Activated naive CD4-positive, alpha-beta T cell treated with anti-CD3 and anti-CD28 coated beads for 36 hours (primary cell): ENCODE data around the gene ARHGAP24. TPM values are rescaled to one million over a fixed set of nuclear protein-coding genes. Genes with fewer than 3 reads are reported as not detected.
"Not testable (repeated sequence)": the region's sequence is repeated elsewhere in the genome, so short reads cannot be mapped to it uniquely, and the experiment has no call there.

ENCODE experiments used
- CTCF ChIA-PET: fragments of 350-600 bp; sonication (Branson Sonifier 250); formaldehyde crosslinking; loops from one replicate; lab custom pipeline; 2021; ENCODE audit warnings: antibody characterized with exemption; lab: Charles Lee
- DNase-seq: peaks from one replicate; pipeline ENCODE4 v3.0.0-alpha.2; 2020
- H3K27ac Mint-ChIP-seq: one replicate; pipeline ENCODE4 v1.8.0; 2021; ENCODE audit warnings: mild to moderate bottlenecking, mixed read lengths
- H3K27me3 Mint-ChIP-seq: one replicate; pipeline ENCODE4 v1.8.0; 2021; ENCODE audit warnings: low read depth, mixed read lengths
- H3K36me3 Mint-ChIP-seq: one replicate; pipeline ENCODE4 v1.8.0; 2021; ENCODE audit warnings: low read depth, mixed read lengths
- H3K4me1 Mint-ChIP-seq: one replicate; pipeline ENCODE4 v1.8.0; 2021; ENCODE audit warnings: low read depth, mixed read lengths
- H3K4me3 Mint-ChIP-seq: one replicate; pipeline ENCODE4 v1.8.0; 2021; ENCODE audit warnings: mild to moderate bottlenecking, moderate library complexity, mixed read lengths
- H3K9me3 Mint-ChIP-seq: one replicate; pipeline ENCODE4 v1.8.0; 2021; ENCODE audit warnings: mixed read lengths
- intact Hi-C: fragments of 100-400 bp; cut with micrococcal nuclease; formaldehyde crosslinking; loops from one replicate; pipeline ENCODE4 v1.15.1; 2023
- total RNA-seq, 2 experiments: library from RNA; stranded (reverse); gene quantifications; one replicate each; pipeline ENCODE4 v1.2.3, GENCODE V29; 2021

ARHGAP24 gene
- total RNA-seq, 2 experiments from 2014 or later: not detected

GRCh38 chr4:85512446-85513205 lies 37.7 kb downstream of the ARHGAP24 start:
- intact Hi-C loops: no loop called here
- no peaks in the 10 kb centered on the region for H3K36me3 Mint-ChIP-seq
- no peak overlapping the region for H3K4me3 Mint-ChIP-seq
- H3K4me1 Mint-ChIP-seq: no peaks in the 10 kb centered on the region
- no peak overlapping the region for H3K27ac Mint-ChIP-seq
- CTCF ChIA-PET: no interaction called here
- no peak for DNase-seq
- no peaks in the 10 kb centered on the region for H3K9me3 Mint-ChIP-seq
- H3K27me3 Mint-ChIP-seq: peaks cover 2% of the 10 kb centered on the region

GRCh38 chr4:85514117-85514516 lies 39.2 kb downstream of the ARHGAP24 start:
- no peak for DNase-seq
- Mint-ChIP-seq H3K4me1 (no peaks in the 10 kb centered on the region), H3K27me3 (no peaks in the 10 kb centered on the region), H3K4me3 (no peak overlapping the region), H3K36me3 (no peaks in the 10 kb centered on the region), H3K9me3 (no peaks in the 10 kb centered on the region), H3K27ac (no peak overlapping the region)
- intact Hi-C loops: no loop called here
- CTCF ChIA-PET: no interaction called here

- intact Hi-C loops: no loop called here
- DNase-seq: no peak
- H3K36me3 Mint-ChIP-seq: no peaks in the 10 kb centered on the region
Measured at GRCh38 chr4:85514783-85515182, 39.8 kb downstream of the ARHGAP24 start.

GRCh38 chr4:85515701-85516100 lies 40.8 kb downstream of the ARHGAP24 start:
- intact Hi-C loops: no loop called here
- no peak overlapping the region for H3K4me3 Mint-ChIP-seq
- H3K4me1 Mint-ChIP-seq: no peaks in the 10 kb centered on the region
- no peaks in the 10 kb centered on the region for H3K9me3 Mint-ChIP-seq
- DNase-seq: no peak
- no peak overlapping the region for H3K27ac Mint-ChIP-seq
- no peaks in the 10 kb centered on the region for H3K27me3 Mint-ChIP-seq
- CTCF ChIA-PET: interaction anchor here (0.6 kb wide), 1 partner anchor 458 kb away, joined by 3 read pairs; no protein-coding TSS in a partner anchor
- no peaks in the 10 kb centered on the region for H3K36me3 Mint-ChIP-seq

More at GRCh38 chr4:85514783-85515182, 39.8 kb downstream of the ARHGAP24 start:
- Mint-ChIP-seq H3K4me1 (no peaks in the 10 kb centered on the region), H3K9me3 (no peaks in the 10 kb centered on the region), H3K4me3 (no peak overlapping the region), H3K27me3 (no peaks in the 10 kb centered on the region), H3K27ac (no peak overlapping the region)
- CTCF ChIA-PET: no interaction called here

GRCh38 chr4:85518526-85518925 lies 43.6 kb downstream of the ARHGAP24 start:
- H3K4me3 Mint-ChIP-seq, intact Hi-C loops, H3K9me3 Mint-ChIP-seq, H3K27ac Mint-ChIP-seq, CTCF ChIA-PET, H3K36me3 Mint-ChIP-seq, DNase-seq, H3K27me3 Mint-ChIP-seq, H3K4me1 Mint-ChIP-seq: not testable (repeated sequence)

GRCh38 chr4:85520765-85521749 lies 46.1 kb downstream of the ARHGAP24 start:
- H3K4me1 Mint-ChIP-seq: no peaks in the 10 kb centered on the region
- no peaks in the 10 kb centered on the region for H3K36me3 Mint-ChIP-seq
- no peaks in the 10 kb centered on the region for H3K27me3 Mint-ChIP-seq
- no peak overlapping the region for H3K27ac Mint-ChIP-seq
- DNase-seq: no peak
- intact Hi-C loops: no loop called here
- no peak overlapping the region for H3K4me3 Mint-ChIP-seq
- CTCF ChIA-PET: no interaction called here
- H3K9me3 Mint-ChIP-seq: peaks cover 3% of the 10 kb centered on the region

GRCh38 chr4:85522277-85522676 lies 47.3 kb downstream of the ARHGAP24 start:
- CTCF ChIA-PET: no interaction called here
- no peak for DNase-seq
- Mint-ChIP-seq H3K4me1 (no peaks in the 10 kb centered on the region), H3K36me3 (no peaks in the 10 kb centered on the region), H3K9me3 (peaks cover 3% of the 10 kb centered on the region), H3K27me3 (no peaks in the 10 kb centered on the region), H3K4me3 (no peak overlapping the region), H3K27ac (no peak overlapping the region)
- intact Hi-C loops: no loop called here

GRCh38 chr4:85522836-85523235 lies 47.9 kb downstream of the ARHGAP24 start:
- CTCF ChIA-PET: no interaction called here
- no peak for DNase-seq
- intact Hi-C loops: no loop called here
- H3K9me3 Mint-ChIP-seq: peaks cover 3% of the 10 kb centered on the region
- H3K4me3 Mint-ChIP-seq: no peak overlapping the region
- no peaks in the 10 kb centered on the region for H3K4me1 Mint-ChIP-seq
- no peak overlapping the region for H3K27ac Mint-ChIP-seq
- H3K36me3 Mint-ChIP-seq: no peaks in the 10 kb centered on the region
- H3K27me3 Mint-ChIP-seq: no peaks in the 10 kb centered on the region

GRCh38 chr4:85527815-85528214 lies 52.9 kb downstream of the ARHGAP24 start:
- Mint-ChIP-seq H3K27me3 (no peaks in the 10 kb centered on the region), H3K36me3 (no peaks in the 10 kb centered on the region), H3K27ac (no peak overlapping the region), H3K9me3 (no peaks in the 10 kb centered on the region), H3K4me3 (no peak overlapping the region), H3K4me1 (no peaks in the 10 kb centered on the region)
- CTCF ChIA-PET: no interaction called here
- no peak for DNase-seq
- intact Hi-C loops: no loop called here

- Mint-ChIP-seq H3K27ac (no peak overlapping the region), H3K4me1 (no peaks in the 10 kb centered on the region), H3K9me3 (no peaks in the 10 kb centered on the region), H3K27me3 (no peaks in the 10 kb centered on the region), H3K4me3 (no peak overlapping the region), H3K36me3 (no peaks in the 10 kb centered on the region)
- intact Hi-C loops: no loop called here
- DNase-seq: no peak
- CTCF ChIA-PET: no interaction called here
Measured at GRCh38 chr4:85531560-85532341, 56.8 kb downstream of the ARHGAP24 start.

GRCh38 chr4:85534120-85534519 lies 59.2 kb downstream of the ARHGAP24 start:
- H3K27ac Mint-ChIP-seq: no peak overlapping the region
- no peaks in the 10 kb centered on the region for H3K9me3 Mint-ChIP-seq
- H3K4me1 Mint-ChIP-seq: no peaks in the 10 kb centered on the region
- no peak for DNase-seq
- intact Hi-C loops: no loop called here
- no peak overlapping the region for H3K4me3 Mint-ChIP-seq
- no peaks in the 10 kb centered on the region for H3K36me3 Mint-ChIP-seq
- CTCF ChIA-PET: no interaction called here
- no peaks in the 10 kb centered on the region for H3K27me3 Mint-ChIP-seq

GRCh38 chr4:85543832-85544231 lies 68.9 kb downstream of the ARHGAP24 start:
- Mint-ChIP-seq H3K9me3 (no peaks in the 10 kb centered on the region), H3K36me3 (no peaks in the 10 kb centered on the region), H3K4me3 (no peak overlapping the region), H3K27me3 (no peaks in the 10 kb centered on the region), H3K4me1 (no peaks in the 10 kb centered on the region), H3K27ac (no peak overlapping the region)
- CTCF ChIA-PET: no interaction called here
- no peak for DNase-seq
- intact Hi-C loops: no loop called here
